Panc1 (cell line): Measurements from ENCODE around the gene GRIK4. TPM values are rescaled to one million over a fixed set of nuclear protein-coding genes. Genes with fewer than 3 reads are reported as not detected.

Experiments used
- ATAC-seq: fragments of 200-7000 bp; cut with Tn5 transposase; 2 replicates; pipeline ENCODE4 v1.9.1; 2020; ENCODE audit warnings: mild to moderate bottlenecking, moderate library complexity
- BruUV-seq: library from RNA; stranded (reverse); fragments of 400-500 nt; replicated peaks from 2 replicates; lab custom pipeline; 2021; lab: Mats Ljungman, UMichigan
- CTCF ChIA-PET: fragments of 300-600 bp; sonication (Branson Sonifier 250); formaldehyde crosslinking; loops from one replicate; lab custom pipeline; 2022; ENCODE audit warnings: antibody characterized with exemption; lab: Charles Lee
- POLR2A ChIA-PET: fragments of 300-600 bp; sonication (Branson Sonifier 250); formaldehyde crosslinking; loops from one replicate; lab custom pipeline; 2022; ENCODE audit warnings: antibody characterized with exemption; lab: Charles Lee
- DNase-seq: peaks from one replicate; pipeline ENCODE4 v3.0.0-alpha.2; 2010; ENCODE audit warnings: low read depth, low spot score
- H3K27ac ChIP-seq: 2 replicates; pipeline ENCODE4 v1.5.1; 2011; ENCODE audit warnings: mild to moderate bottlenecking, low read length, inconsistent platforms
- H3K27me3 ChIP-seq: fragments of 200-500 bp; sonication (Bioruptor generic); 2 replicates; pipeline ENCODE4 v1.6.0; 2014; ENCODE audit warnings: low read length, inconsistent platforms; ENCODE audit not compliant: control insufficient read depth, insufficient read depth
- H3K36me3 ChIP-seq: fragments of 200-500 bp; sonication (Bioruptor generic); 2 replicates; pipeline ENCODE4 v1.5.1; 2014; ENCODE audit warnings: inconsistent platforms, mild to moderate bottlenecking, low read length, moderate library complexity; ENCODE audit not compliant: control insufficient read depth, insufficient read depth
- H3K4me1 ChIP-seq: 2 replicates; pipeline ENCODE4 v1.5.1; 2011; ENCODE audit warnings: inconsistent platforms, mild to moderate bottlenecking, low read length, moderate library complexity; ENCODE audit not compliant: control insufficient read depth, insufficient read depth
- H3K4me3 ChIP-seq, 2 experiments: 2 replicates each; pipeline ENCODE4 v1.5.1; 2011 to 2012; ENCODE audit warnings: low read depth in 2 of 2, low read length in 2 of 2, mild to moderate bottlenecking in 2 of 2, inconsistent platforms in 1 of 2, moderate library complexity in 1 of 2
- H3K9me3 ChIP-seq: fragments of 200-500 bp; sonication (Bioruptor generic); 2 replicates; pipeline ENCODE4 v1.5.1; 2014; ENCODE audit warnings: low read depth, mild to moderate bottlenecking, inconsistent platforms, low read length, moderate library complexity; ENCODE audit not compliant: control insufficient read depth, insufficient read depth
- POLR2AphosphoS5 ChIP-seq: IDR thresholded peaks from 2 replicates; pipeline ENCODE4 v1.6.1; 2012; ENCODE audit warnings: mild to moderate bottlenecking, low read depth, low read length, moderate library complexity
- SIN3A ChIP-seq: IDR thresholded peaks from 2 replicates; pipeline ENCODE4 v1.6.1; 2012; ENCODE audit warnings: low read depth, mild to moderate bottlenecking, low read length, moderate library complexity, borderline replicate concordance; ENCODE audit not compliant: insufficient read depth
- TCF7L2 ChIP-seq: IDR thresholded peaks from 2 replicates; pipeline ENCODE4 v1.6.1; 2011; ENCODE audit warnings: mild to moderate bottlenecking, low read depth, low read length, inconsistent platforms
- in situ Hi-C: cut with HindIII; loops from 2 replicates; pipeline ENCODE4 v1.10.0; 2016; ENCODE audit warnings: low sequenced_read_pairs, low pct_unique_long_range_greater_than_20kb
- intact Hi-C: fragments of 100-400 bp; cut with micrococcal nuclease; formaldehyde crosslinking; loops from one replicate; pipeline ENCODE4 v1.10.0; 2022; ENCODE audit not compliant: unreplicated experiment
- total RNA-seq: library from RNA; stranded (reverse); gene quantifications from one replicate; pipeline ENCODE4 v1.2.1, GENCODE V29; 2021; ENCODE audit not compliant: unreplicated experiment
- TF ChIP-seq, protein P1 (sequence below), 2 experiments: IDR thresholded peaks; 2 replicates each; pipeline ENCODE4 v1.6.1; 2011 to 2012; ENCODE audit warnings: low read depth in 2 of 2, control low read depth in 1 of 2, low read length in 1 of 2, mild to moderate bottlenecking in 1 of 2, moderate library complexity in 1 of 2; ENCODE audit not compliant: insufficient read depth in 1 of 2
- TF ChIP-seq, protein P2 (sequence below): fragments of 450-650 bp; IDR thresholded peaks from 2 replicates; pipeline ENCODE4 v1.5.1; 2017; ENCODE audit warnings: mild to moderate bottlenecking

Gene GRIK4
- total RNA-seq, 1 experiment from 2014 or later, result 0.62 TPM

DNA sequence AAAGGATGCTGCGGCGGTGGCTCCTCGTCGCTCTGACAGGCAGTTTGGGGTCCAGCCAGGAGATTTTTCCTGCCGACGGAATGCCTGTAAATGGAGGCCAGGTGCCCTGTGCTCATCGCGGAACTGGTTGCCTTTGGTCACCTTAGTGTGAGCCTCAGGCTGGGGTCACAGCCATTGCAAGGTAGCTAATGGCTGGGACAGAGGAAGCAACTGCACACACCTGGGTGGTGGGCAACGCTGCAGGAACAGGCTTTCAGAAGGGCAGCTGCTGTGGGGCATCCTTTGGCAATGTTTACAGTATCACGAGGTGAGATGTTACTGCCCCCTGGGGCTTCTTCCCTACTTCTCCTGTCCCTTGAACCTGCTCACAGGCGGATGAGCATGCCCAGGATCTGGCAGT is 205.5 kb downstream of the GRIK4 start:
- Histone ChIP-seq H3K27me3 (peaks cover 19% of the 10 kb centered on the region), H3K4me1 (no peaks in the 10 kb centered on the region), H3K9me3 (no peaks in the 10 kb centered on the region), H3K36me3 (no peaks in the 10 kb centered on the region), H3K27ac (no peak overlapping the region), H3K4me3 (no peak overlapping the region)
- ChIA-PET POLR2A (no interaction called here), CTCF (no interaction called here)
- TF ChIP-seq SIN3A (no peak), TCF7L2 (no peak), POLR2AphosphoS5 (no peak)
- TF ChIP-seq, protein P1, sequence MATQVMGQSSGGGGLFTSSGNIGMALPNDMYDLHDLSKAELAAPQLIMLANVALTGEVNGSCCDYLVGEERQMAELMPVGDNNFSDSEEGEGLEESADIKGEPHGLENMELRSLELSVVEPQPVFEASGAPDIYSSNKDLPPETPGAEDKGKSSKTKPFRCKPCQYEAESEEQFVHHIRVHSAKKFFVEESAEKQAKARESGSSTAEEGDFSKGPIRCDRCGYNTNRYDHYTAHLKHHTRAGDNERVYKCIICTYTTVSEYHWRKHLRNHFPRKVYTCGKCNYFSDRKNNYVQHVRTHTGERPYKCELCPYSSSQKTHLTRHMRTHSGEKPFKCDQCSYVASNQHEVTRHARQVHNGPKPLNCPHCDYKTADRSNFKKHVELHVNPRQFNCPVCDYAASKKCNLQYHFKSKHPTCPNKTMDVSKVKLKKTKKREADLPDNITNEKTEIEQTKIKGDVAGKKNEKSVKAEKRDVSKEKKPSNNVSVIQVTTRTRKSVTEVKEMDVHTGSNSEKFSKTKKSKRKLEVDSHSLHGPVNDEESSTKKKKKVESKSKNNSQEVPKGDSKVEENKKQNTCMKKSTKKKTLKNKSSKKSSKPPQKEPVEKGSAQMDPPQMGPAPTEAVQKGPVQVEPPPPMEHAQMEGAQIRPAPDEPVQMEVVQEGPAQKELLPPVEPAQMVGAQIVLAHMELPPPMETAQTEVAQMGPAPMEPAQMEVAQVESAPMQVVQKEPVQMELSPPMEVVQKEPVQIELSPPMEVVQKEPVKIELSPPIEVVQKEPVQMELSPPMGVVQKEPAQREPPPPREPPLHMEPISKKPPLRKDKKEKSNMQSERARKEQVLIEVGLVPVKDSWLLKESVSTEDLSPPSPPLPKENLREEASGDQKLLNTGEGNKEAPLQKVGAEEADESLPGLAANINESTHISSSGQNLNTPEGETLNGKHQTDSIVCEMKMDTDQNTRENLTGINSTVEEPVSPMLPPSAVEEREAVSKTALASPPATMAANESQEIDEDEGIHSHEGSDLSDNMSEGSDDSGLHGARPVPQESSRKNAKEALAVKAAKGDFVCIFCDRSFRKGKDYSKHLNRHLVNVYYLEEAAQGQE (IDR thresholded peaks at IDR 0.05; ENCODE audit: insufficient read depth in 1 of 2, low read depth in 2 of 2, low read length in 1 of 2), result no peak
- TF ChIP-seq, protein P2, sequence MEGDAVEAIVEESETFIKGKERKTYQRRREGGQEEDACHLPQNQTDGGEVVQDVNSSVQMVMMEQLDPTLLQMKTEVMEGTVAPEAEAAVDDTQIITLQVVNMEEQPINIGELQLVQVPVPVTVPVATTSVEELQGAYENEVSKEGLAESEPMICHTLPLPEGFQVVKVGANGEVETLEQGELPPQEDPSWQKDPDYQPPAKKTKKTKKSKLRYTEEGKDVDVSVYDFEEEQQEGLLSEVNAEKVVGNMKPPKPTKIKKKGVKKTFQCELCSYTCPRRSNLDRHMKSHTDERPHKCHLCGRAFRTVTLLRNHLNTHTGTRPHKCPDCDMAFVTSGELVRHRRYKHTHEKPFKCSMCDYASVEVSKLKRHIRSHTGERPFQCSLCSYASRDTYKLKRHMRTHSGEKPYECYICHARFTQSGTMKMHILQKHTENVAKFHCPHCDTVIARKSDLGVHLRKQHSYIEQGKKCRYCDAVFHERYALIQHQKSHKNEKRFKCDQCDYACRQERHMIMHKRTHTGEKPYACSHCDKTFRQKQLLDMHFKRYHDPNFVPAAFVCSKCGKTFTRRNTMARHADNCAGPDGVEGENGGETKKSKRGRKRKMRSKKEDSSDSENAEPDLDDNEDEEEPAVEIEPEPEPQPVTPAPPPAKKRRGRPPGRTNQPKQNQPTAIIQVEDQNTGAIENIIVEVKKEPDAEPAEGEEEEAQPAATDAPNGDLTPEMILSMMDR, result no peak
- in situ Hi-C loops (no loop called here), intact Hi-C loops (no loop called here)
- ATAC-seq (no peak), DNase-seq (no peak)
- no TSS peak for BruUV-seq

DNA sequence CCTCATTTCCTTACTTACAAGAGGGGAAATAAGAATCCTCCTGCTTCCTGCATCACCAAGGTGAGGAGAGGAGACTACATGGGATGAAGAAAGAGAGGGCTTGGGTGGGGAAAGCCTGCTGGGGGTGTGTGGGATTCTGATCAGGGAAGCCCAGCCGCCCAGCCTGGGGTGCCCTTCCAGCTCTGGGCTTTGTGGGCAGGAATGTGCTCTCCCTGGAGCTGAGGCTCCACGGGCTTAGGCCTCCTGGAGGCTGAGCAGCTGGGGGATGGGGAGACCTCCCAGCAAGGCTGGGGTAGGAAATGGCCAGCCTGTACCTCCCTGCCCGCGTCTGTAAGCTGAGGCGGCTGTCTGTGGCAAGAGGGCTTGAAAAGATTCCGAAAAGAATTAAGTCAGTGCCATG is 206.1 kb downstream of the GRIK4 start:
- BruUV-seq, result no TSS peak
- ATAC-seq, result no peak
- ChIA-PET CTCF (no interaction called here), POLR2A (no interaction called here)
- Histone ChIP-seq H3K27ac (no peak overlapping the region), H3K9me3 (no peaks in the 10 kb centered on the region), H3K4me1 (no peaks in the 10 kb centered on the region), H3K27me3 (peaks cover 19% of the 10 kb centered on the region), H3K4me3 (no peak overlapping the region), H3K36me3 (no peaks in the 10 kb centered on the region)
- TF ChIP-seq POLR2AphosphoS5 (no peak), SIN3A (no peak), TCF7L2 (no peak)
- TF ChIP-seq, protein P1 (IDR thresholded peaks at IDR 0.05; ENCODE audit: insufficient read depth in 1 of 2, low read depth in 2 of 2, low read length in 1 of 2), result no peak
- TF ChIP-seq, protein P2, result no peak
- intact Hi-C loops (no loop called here), in situ Hi-C loops (no loop called here)
- no peak for DNase-seq
